Caki2 (cell line): Measurements from ENCODE around the gene DHRS7B. TPM values are rescaled to one million over a fixed set of nuclear protein-coding genes. Genes with fewer than 3 reads are reported as not detected.
A peak's percentile ranks its signal among the peaks of the same experiment; 100 is the strongest.
"Not testable (repeated sequence)": the region's sequence is repeated elsewhere in the genome, so short reads cannot be mapped to it uniquely, and the experiment has no call there.

Experiments used
- DNase-seq: peaks from one replicate; pipeline ENCODE4 v3.0.0-alpha.2; 2015; ENCODE audit warnings: low read depth
- in situ Hi-C: cut with HindIII; loops from 2 replicates; pipeline ENCODE4 v1.10.0; 2016; ENCODE audit warnings: low sequenced_read_pairs, low pct_unique_long_range_greater_than_20kb, mixed read lengths
- total RNA-seq: library from RNA; depleted of rRNA; stranded (reverse); fragments of >200 nt; shearing (Covaris generic); gene quantifications from 2 replicates; pipeline ENCODE4 v1.2.3, GENCODE V29; 2014; ENCODE audit warnings: low replicate concordance

The DHRS7B gene
- total RNA-seq, 1 experiment from 2014 or later = 21.2 TPM

DNA sequence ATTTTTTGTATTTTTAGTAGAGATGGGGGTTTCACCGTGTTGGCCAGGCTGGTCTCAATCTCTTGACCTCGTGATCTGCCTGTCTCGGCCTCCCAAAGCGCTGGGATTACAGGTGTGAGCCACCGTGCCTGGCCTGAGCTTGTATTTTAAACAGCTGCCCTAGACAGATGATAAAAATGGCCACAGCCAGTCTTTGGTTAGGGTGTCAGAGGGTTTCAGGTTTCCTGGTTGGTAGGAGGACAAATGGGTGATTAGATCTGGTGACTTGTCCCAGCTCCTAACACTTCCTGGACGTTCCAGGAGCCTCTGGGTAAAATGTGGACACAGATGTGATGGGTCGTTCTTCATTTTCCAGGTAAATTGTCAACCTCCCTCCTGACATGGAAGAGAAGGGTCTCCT is 65.7 kb downstream of the DHRS7B start:
- in situ Hi-C loops, DNase-seq: not testable (repeated sequence)

DNA sequence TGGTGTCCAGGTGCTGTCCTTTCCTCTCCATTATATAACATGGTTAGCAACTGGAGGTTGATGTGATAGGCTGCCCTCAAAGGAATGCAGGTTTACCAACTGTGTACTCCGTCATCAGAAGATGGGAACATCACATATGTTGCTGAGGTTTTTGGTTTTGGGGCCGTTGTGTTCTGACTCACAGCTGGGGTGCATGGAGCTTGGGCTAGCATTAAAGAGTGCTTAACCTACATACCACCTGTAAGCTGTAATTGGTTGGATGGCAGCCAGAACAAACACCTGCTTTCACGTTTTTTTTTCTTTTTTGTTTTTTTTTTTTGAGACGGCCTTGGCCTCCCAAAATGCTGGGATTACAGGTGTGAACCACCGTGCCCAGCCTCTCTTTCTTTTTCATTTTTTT is 66.3 kb downstream of the DHRS7B start:
- in situ Hi-C loops = no loop called here
- DNase-seq = no peak

DNA sequence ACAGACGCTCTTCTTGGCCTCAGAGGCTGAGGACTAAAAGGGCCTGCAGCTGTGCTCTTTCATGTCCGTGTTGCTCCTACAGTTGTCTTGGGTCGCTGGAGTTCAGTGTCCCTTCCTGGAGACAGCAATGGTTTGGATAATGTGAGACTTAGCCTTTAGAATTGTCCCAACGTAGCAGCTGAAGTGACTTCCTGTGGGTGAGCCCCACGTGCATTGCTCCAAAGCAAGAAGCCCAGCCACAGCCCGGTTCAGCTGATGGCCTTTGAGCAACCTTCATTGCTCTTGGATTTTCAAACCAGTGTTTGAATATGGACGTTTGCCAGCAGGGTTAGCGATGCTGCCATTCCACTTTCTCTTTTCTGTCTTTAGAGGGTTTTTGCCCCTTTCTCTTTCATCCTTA is 67.5 kb downstream of the DHRS7B start:
- in situ Hi-C loops = no loop called here
- DNase-seq = no peak

DNA sequence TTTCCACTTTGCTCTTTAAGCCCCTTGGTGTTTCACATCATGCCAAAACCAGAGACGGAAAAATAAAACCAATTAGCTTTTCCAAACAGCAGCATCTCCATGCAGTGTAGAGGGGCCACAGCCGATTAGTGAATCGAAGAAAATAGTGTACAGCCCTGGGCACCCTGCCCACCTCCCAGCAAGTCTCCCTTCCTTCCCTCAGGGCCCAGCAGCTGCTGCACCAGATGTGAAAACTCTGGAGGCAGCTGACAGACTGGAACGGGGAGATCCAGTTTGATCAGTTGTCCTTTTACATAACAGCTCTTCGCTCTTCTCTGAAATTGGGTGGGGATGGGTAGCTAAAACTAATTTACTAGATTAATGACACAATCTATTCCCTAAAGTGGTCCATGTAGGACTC is 67.9 kb downstream of the DHRS7B start:
- in situ Hi-C loops = no loop called here

DNA sequence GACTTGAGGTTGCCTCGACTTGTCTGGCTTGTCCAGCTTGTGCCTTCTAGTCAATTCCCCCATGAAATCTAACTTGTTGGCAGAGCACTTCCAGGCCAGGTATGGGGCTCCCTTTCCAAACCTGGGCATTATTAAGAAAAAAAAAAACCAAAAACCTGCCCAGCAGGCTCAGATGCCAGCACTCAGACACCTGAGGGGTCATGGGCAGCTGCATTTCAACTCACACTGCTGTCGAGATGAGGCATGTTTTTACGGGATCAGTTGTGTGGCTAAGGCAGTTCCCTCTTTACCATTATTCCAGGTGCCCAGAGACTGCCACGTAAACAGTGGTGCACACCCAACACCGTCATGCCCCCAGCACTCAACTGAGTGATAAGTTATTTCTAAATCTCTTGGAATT is 69.4 kb downstream of the DHRS7B start:
- in situ Hi-C loops = no loop called here
- DNase-seq = no peak

More for the DNA sequence above, 67.9 kb downstream of the DHRS7B start:
- no peak for DNase-seq

DNA sequence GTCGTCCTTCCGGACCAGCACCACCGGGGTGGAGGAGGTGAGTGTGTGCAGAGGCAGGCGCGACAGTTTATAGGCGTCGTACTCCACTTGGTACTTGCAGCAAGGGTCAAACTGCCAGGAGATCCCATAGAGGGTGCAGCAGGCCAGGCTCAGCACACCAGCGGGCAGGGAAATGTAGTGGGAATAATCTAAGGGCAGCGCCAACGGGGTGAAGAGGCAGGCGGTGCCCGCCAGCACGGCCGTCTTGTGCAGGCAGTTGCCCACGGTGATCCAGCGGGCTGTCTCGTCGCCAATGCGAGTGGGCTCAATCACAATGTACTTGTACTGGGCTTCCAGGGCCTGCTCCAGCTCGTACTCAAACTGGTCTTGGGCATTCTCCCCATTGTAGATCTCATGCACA is 71.6 kb downstream of the DHRS7B start:
- in situ Hi-C loops = no loop called here

DNA sequence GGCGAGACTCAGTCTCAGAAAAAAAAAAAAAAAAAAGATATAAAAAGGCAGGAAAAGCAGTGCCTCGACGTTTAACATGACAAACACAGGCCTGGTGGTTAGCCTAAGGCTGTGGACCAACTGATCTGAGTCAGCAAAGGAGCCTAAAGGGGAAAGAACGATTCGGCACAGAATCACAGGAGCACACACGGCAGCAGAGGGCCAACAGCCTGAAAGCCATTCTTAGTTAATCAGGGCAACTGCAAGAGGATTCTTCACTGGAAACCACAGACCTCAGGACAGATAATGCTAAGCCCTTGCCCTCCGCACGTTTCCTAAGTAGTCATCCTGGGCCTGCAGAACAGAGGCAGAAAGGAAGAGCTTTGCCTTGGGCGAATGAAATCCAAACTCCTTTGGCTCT is 72.5 kb downstream of the DHRS7B start:
- in situ Hi-C loops = no loop called here
- DNase-seq = no peak

More for the DNA sequence above, 71.6 kb downstream of the DHRS7B start:
- no peak for DNase-seq

DNA sequence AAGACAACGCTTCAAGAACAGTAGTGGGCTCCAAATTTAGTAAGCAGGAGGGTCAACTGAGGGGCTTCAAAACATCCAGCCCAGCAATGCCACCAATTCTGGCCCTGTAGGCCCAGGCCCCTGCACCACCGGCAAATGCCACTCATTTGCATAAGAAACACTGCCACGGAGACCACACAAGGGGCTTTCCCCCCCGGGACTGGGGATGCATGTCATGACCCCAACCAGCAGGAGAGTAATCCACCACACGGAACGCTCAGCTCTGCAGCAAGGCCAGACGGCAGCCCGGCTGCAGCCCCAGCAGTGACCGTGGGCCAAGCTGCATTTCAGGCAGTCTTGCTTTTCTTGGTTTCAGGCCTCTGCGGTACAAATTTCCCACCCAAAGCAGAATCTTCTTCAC is 73.1 kb downstream of the DHRS7B start:
- no peak for DNase-seq
- in situ Hi-C loops = no loop called here

DNA sequence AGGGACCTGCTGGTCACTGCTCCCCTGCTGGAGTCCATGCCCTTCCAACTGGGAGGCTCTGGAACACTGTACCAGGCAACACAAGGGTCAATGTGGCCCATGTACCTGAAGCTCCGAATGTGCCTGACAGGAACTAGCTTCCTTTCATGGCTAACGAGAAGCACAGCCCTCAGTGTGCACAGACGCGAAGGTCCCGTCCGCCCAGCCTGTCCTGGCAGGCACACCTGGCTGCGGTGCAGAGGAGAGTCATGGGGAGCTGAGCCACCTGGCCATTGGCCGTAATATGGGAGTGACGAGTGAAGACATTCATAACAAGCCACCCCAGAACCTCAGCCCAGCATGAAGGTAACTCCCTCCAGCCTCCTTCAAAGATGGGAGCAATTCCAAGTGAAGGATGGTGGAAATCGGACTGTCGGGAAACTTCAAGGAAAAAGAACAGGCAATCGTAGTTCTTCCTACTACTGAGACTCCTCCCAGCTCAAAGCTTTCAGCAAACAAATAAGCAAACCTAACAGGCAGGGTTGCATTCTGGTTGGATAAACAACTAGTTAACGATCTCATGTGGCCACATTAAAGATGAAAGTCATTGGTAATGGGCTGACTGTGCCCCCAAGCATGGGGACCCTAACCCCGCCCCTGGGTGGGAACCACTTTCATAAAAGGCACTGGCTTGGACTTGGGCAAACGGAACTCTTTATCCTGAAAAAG is 74.0 kb downstream of the DHRS7B start:
- no peak for DNase-seq
- in situ Hi-C loops = no loop called here

DNA sequence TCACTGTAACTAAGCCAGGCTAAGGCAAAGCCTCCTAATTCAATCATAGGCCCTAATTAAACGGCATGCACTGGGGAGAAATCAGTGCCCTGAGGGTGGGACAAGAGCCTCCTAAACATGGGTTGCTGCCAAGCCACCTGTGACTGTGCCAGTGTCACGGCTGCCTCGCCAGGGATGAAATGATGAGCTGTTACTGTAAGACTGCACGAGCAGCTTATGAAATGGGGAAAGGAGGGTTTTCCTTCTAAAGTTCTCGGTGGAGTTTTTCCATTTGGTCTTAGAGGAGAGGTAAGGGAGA is 74.5 kb downstream of the DHRS7B start:
- in situ Hi-C loops = no loop called here
- no peak for DNase-seq

DNA sequence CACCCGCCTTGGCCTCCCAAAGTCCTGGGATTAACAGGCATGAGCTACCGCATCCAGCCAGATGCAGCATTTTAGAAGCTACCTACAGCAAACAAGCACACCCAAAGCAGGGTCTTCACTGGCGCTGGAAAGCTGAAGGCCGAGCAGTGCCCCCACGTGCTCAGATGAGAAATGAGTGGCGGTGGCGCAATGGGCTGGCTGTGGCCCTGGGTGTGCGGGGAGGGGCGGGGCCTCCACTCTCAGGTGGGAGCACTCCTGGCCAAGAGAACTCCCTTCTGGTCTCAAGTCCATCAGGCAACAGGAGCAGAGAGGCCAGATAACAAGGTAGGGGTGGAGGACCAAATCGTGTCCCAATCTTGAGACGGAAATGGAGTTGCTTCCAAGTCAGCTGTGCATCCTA is 75.1 kb downstream of the DHRS7B start:
- in situ Hi-C loops = no loop called here
- no peak for DNase-seq

DNA sequence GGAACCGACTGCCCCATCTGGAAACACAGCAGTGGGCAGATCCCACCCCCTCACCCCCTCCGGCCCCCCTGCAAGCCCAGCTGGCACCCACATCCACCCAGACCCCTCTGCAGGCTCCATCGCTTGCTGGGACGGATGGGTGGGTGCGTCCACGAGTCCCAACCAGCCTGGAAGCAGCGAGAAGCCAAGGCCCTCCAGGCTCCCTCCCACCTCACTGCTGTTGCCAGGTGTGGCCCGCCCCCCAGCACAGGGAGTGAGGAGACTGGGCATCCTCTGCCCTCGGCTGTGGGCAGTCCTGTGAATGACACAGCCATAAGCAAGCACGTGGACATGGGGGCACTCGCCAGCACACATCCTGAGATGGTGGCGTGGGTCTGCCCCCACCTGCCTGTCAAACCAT is 75.7 kb downstream of the DHRS7B start:
- in situ Hi-C loops = no loop called here
- DNase-seq = no peak

DNA sequence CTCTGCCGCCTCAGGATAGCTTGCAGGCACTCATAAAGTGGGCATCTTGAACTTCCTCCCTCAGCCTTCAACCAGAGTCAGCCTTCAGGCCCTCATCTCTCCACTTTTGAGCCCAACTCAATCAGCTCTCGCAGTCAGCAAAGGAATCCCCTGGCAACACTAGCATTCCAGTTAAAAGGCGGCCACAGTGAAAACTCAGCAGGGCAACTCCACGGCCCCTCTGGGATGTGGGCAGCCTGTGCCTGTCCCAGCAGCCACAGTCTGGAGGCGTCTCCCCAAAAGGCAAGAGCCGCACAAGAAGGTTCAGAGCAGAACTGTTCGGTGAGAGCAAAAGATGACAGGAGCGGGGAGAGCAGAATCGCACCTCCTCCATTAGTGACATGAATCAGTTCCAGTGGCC is 78.2 kb downstream of the DHRS7B start:
- no peak for DNase-seq
- in situ Hi-C loops = no loop called here

DNA sequence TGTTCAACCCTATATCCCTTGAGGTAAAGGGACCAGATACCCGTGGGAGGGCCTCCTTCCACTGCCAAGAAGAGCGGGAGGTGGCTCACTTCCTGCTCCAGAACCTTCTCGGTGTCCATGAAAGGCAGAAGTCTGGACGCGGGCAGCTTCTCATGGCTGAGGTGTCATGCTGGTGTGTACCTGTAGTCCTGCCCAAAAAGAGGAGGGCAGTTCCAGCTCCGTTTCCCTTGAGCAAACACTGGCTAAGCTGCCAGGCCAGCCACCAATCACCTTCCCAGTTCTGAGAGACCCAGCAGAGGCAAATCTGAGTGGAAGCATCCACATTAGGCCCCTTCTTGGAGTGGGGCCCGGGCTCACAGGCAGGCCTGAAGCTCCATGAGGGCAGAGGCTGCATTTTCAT is 81.6 kb downstream of the DHRS7B start:
- DNase-seq = no peak
- in situ Hi-C loops = no loop called here

DNA sequence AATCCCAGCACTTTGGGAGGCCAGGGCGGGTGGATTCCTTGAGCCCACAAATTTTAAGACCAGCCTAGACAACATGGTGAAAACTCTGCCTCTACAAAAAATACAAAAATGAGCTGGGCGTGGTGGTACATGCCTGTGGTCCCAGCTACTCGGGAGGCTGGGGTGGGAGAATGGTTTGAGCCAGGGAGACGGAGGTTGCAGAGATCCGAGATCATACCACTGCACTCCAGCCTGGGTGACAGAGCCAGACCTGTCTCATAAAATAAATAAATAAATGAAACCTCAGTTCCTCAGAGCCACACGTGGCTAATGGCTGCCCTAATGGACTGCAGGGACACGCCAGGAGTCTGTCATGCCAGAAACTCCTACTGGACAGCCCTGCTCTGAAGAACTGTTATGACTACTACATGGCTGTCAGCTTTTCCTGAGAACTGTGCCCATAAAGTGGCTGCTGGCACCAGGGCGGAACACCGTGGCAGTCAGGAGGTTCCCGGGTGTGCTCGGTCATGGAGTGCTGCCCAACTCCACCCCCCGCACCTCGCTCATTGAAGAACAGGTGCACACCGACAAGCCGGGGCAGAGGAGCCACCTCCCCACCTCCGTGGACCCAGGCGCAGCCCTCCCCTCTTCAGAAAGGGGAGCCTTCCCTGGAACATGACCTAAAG is 82.9 kb downstream of the DHRS7B start:
- peak; percentile 4 for DNase-seq
- in situ Hi-C loops = no loop called here

DNA sequence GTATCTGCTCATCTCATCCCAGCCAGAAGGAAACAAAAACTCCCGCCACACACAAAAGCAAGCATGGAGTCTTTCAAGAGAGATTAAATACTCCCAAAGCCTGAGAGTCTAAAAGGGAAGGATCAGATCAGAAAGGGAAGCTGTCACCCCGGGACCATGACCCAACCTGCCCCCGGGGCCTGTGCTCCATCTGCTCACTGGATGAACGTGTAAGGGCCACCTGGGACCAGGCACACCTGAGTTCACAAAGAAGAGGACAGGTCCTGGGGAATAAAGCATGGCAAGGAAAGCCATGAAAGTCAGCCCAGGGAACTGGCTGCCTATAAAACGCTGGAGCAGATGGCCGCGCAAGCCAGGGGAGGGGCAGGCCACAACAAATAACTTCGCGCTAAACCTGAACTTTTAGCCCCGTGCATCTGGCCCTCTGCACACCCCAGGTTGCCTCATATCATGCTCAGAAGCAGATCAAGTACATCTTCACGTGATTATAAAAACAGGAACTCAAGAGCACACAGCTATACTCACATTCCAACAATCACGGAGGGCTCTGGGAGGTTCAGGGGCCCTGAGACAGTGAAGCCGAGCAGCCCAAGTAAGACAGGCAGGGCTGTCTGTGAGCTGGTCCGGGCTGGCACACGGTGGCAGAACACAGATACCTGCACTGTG is 83.8 kb downstream of the DHRS7B start:
- in situ Hi-C loops = no loop called here
- no peak for DNase-seq

DNA sequence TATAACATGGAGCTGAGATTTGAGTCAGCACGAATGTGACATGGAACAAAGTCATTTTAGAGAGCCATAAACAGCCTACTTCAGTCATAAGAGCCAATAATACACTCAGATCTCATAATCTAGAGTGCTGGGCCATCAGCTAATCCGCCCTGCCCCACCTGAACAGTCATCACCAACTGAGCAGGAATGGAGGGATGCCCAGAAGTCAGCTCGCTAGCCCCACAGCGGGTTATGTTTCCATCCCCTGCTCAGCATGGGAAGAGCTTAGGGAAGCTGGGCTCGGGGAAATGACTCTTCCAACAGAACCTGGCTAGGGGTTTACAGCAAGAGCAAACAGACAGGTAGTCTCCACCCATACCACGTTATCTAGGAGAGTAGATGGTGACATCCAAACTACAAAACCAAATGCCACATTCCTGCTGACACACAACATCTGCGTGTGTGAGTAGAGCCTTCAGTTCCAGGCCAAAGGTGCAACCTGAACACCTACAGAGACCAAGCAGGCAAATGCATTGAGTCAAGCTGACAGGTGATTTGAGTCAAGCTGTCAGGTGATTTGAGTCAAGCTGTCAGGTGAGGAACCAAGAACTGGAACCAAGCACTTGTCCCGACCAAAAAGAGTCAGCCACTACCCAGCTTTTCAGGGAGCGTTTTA is 85.2 kb downstream of the DHRS7B start:
- in situ Hi-C loops = no loop called here
- DNase-seq = no peak

DNA sequence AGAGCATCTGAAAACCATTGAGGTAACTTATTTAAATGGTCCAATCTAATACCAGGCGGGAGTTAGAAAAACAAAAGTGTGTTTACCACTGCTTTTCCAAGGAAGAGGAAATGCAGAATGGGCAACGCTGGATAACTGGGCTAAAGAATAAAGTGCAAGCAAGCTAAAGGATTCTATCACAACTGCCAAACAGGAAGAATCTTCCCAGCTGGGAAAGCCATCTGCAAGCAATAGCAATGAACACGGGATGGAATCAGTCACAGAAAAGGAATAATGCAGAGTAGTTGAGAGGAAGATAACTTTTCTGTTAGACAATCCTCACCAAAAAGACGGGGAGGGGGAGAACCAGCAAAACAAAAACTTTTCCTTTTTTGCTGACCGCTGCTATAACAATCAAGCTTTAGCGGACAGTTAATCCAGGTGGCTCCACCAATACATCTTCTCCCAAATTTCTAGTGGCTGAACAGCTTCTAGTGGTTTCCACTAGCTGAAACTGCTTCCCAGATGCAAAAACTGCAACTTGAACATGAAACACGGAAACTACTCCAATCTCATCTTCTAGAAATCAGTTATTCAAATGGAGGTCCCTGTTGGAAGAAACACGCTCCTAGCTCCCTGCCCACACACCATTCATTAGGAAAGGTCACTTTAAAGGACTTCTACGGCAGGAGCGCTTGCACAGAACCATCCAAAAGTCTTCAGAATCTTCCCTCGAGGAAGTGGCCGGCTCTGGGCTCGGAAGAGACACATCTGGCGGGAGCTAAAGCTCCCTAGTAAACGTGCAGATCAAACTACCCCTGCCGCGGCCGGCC is 86.3 kb downstream of the DHRS7B start:
- DNase-seq = no peak
- in situ Hi-C loops = no loop called here

DNA sequence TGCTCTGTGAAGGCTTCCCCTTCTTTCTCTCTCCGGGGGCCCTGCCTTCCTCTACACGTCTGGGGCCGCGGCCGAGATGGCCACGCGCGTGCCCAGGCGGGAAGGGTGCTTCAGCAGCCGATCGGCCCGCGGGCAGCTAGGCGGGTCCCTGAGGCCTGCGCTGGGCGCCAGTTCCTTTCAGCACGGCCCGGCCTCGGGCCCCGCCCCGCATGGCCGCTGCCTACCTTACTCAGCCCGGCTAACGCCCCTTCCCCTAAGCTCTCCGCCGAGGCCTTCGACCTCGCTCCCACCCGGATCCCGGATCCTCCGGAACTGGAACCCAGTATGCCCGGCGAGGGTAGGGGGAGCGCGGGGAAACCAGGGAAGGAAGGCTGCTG is 86.9 kb downstream of the DHRS7B start:
- in situ Hi-C loops = no loop called here
- no peak for DNase-seq
